Calu3 (cell line): ENCODE measurements around the gene SERINC4. TPM values are rescaled to one million over a fixed set of nuclear protein-coding genes. Genes with fewer than 3 reads are reported as not detected.
"Not testable (repeated sequence)": the region's sequence is repeated elsewhere in the genome, so short reads cannot be mapped to it uniquely, and the experiment has no call there.

Experiments
- BruUV-seq: library from RNA; stranded (reverse); fragments of 400-500 nt; replicated peaks from 2 replicates; lab custom pipeline; 2021; lab: Mats Ljungman, UMichigan
- CTCF ChIA-PET: fragments of 300-600 bp; sonication (Branson Sonifier 250); formaldehyde crosslinking; loops from one replicate; lab custom pipeline; 2022; ENCODE audit warnings: antibody characterized with exemption; lab: Charles Lee
- DNase-seq: peaks from one replicate; pipeline ENCODE4 v3.0.0; 2022
- H3K27ac Mint-ChIP-seq: one replicate; pipeline ENCODE4 v1.8.0; 2022; ENCODE audit warnings: mixed read lengths; ENCODE audit not compliant: unreplicated experiment
- H3K27me3 Mint-ChIP-seq: one replicate; pipeline ENCODE4 v1.8.0; 2022; ENCODE audit warnings: mixed read lengths; ENCODE audit not compliant: unreplicated experiment
- H3K36me3 Mint-ChIP-seq: one replicate; pipeline ENCODE4 v1.8.0; 2022; ENCODE audit warnings: mild to moderate bottlenecking, moderate library complexity, mixed read lengths; ENCODE audit not compliant: insufficient read depth, unreplicated experiment
- H3K4me1 Mint-ChIP-seq: one replicate; pipeline ENCODE4 v1.8.0; 2022; ENCODE audit warnings: mild to moderate bottlenecking, low read depth, mixed read lengths; ENCODE audit not compliant: unreplicated experiment
- H3K4me3 Mint-ChIP-seq: one replicate; pipeline ENCODE4 v1.8.0; 2022; ENCODE audit warnings: mild to moderate bottlenecking, low read depth, moderate library complexity, mixed read lengths; ENCODE audit not compliant: unreplicated experiment
- H3K9me3 Mint-ChIP-seq: one replicate; pipeline ENCODE4 v1.8.0; 2022; ENCODE audit warnings: low read depth, mixed read lengths; ENCODE audit not compliant: unreplicated experiment
- CTCF ChIP-seq: fragments of 200-600 bp; IDR thresholded peaks from one replicate; pipeline ENCODE4 v1.8.0; 2022; ENCODE audit warnings: antibody characterized with exemption; ENCODE audit not compliant: unreplicated experiment
- intact Hi-C: fragments of 100-400 bp; cut with micrococcal nuclease; formaldehyde crosslinking; loops from one replicate; pipeline ENCODE4 v1.10.0; 2022; ENCODE audit not compliant: unreplicated experiment
- total RNA-seq: library from RNA; stranded (reverse); gene quantifications from 2 replicates; pipeline ENCODE4 v1.2.3, GENCODE V29; 2022

The SERINC4 gene
- total RNA-seq, 1 experiment from 2014 or later: 0.33 TPM

- intact Hi-C loops: no loop called here
- Mint-ChIP-seq H3K27ac (peak within 1 kb of the TSS; percentile 95), H3K36me3 (peaks cover 10% of the 10 kb centered on the region), H3K27me3 (no peaks in the 10 kb centered on the region), H3K9me3 (no peaks in the 10 kb centered on the region), H3K4me3 (peak within 1 kb of the TSS; percentile 83), H3K4me1 (no peaks in the 10 kb centered on the region)
- CTCF ChIA-PET: interaction anchor here (0.6 to 0.9 kb wide), 3 partner anchors 17 to 35 kb away, joined by 3 to 9 read pairs (median 3); no protein-coding TSS in a partner anchor
- TSS peak; percentile 85 for BruUV-seq
- TF ChIP-seq CTCF: no peak
- DNase-seq: peak; percentile 77
Measured at GRCh38 chr15:43824302-43825246, 24.6 kb upstream of the SERINC4 start, which contains the start of gene MFAP1. Gene MFAP1 (minus strand): TSS chr15:43824690. CDS start chr15:43824569, 121 bp downstream.

DNA sequence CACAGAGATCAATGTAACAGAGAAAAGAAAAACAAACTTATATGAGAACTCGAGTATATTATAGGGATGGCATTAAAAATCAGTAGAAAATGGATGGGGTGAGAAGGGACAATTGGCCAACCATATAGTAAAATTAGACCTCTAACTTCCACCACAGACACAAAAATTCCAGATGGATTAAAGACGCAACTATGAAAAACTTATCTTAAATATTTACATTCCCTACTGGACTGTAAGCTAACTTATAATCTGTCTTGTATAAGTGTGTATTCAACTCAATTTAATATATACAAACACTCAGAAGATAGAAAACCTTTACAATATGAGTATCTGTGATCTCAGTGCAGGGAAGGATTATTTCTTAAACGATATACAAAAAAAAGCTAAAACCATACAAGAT is 21.5 kb upstream of the SERINC4 start:
- Mint-ChIP-seq H3K36me3 (peaks cover 17% of the 10 kb centered on the region), H3K27me3 (no peaks in the 10 kb centered on the region), H3K27ac (no peak overlapping the region), H3K4me3 (no peak overlapping the region), H3K4me1 (no peaks in the 10 kb centered on the region), H3K9me3 (no peaks in the 10 kb centered on the region)
- BruUV-seq: no TSS peak
- CTCF ChIA-PET: no interaction called here
- intact Hi-C loops: no loop called here
- DNase-seq: no peak
- TF ChIP-seq CTCF: no peak

- H3K27ac Mint-ChIP-seq, H3K9me3 Mint-ChIP-seq, BruUV-seq, H3K4me1 Mint-ChIP-seq, CTCF ChIA-PET, H3K4me3 Mint-ChIP-seq, DNase-seq, H3K27me3 Mint-ChIP-seq, intact Hi-C loops: not testable (repeated sequence)
- H3K36me3 Mint-ChIP-seq: peaks cover 16% of the 10 kb centered on the region
Measured at GRCh38 chr15:43815064-43815463, 15.0 kb upstream of the SERINC4 start.

DNA sequence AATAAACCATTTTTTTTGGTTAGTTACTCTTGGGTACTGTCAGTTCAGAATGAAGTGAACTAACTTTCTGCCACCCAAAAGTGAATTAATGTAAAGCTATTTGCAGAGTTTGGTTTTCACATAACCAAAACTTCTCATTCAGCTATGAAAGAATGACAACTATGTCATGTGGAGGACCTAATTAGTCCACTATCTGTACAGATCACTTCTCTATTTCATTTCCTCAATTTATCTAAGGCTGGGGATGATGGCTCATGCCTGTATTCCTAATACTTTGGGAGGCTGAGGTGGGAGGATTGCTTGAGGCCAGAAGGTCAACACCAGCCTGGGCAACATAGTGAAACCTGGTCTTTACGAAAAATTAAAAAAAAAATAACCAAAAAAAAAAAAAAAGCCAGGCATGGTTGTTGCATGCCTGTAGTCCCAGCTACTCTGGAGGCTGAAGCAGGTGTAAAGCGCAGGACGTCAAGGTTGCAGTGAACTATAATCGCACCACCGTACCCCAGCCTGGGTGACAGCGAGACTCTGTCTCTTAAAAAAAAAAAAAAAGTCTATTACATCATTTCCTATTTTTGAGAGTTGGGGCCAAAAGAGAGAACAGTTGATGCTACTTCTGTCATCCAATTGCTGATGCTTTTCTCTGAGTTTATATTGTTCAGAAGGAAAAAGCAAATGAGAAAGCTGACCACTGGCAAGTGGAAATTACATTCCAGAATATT is 9.1 kb upstream of the SERINC4 start:
- Mint-ChIP-seq H3K9me3 (no peaks in the 10 kb centered on the region), H3K27ac (no peak overlapping the region), H3K27me3 (no peaks in the 10 kb centered on the region), H3K36me3 (peaks cover 22% of the 10 kb centered on the region), H3K4me1 (no peaks in the 10 kb centered on the region), H3K4me3 (no peak overlapping the region)
- intact Hi-C loops: no loop called here
- CTCF ChIA-PET: interaction anchor here (0.7 kb wide), 1 partner anchor 20 kb away, joined by 7 read pairs; no protein-coding TSS in a partner anchor
- no peak for DNase-seq
- no TSS peak for BruUV-seq
- TF ChIP-seq CTCF: no peak
